Putamen (tissue), 1 donor: ENCODE measurements around the gene HOXB6.

ENCODE experiments used
- DNase-seq: peaks from one replicate; pipeline ENCODE4 v3.0.0-alpha.2; 2016; ENCODE audit warnings: low spot score

Gene HOXB6

GRCh38 chr17:48565925-48566710, 38.7 kb downstream of the HOXB6 start:
- DNase-seq = no peak

DNA sequence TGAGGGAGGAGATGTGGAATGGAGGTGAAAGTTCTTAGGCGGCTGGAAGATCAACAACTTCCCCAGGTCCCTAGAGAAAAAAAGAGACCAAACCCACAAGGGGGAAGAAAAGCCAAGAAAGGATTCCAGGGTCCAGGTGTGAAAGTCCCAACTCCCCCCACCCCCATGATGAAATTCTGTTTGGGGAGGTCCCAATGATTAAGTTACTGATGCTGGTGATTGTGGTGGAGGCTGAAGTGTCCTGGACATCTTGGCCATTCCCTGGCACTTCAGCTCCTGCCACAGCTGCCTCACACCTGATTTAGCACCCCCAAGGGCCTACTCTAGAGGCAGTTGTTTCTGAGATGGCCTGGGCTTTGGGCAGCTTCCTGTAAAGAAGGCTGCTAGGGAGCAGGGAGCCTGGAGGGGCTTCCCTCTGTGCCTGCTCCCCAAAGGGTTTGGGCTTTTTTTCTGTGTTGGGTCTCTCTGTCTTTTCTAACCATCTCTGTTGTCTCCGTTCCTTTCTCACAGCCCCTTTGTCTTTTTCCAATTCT, 39.7 kb downstream of the HOXB6 start:
- no peak for DNase-seq

- no peak for DNase-seq
Measured at GRCh38 chr17:48564188-48565021, 40.4 kb downstream of the HOXB6 start.

- no peak for DNase-seq
Measured at GRCh38 chr17:48563867-48564187, 41.0 kb downstream of the HOXB6 start.

DNA sequence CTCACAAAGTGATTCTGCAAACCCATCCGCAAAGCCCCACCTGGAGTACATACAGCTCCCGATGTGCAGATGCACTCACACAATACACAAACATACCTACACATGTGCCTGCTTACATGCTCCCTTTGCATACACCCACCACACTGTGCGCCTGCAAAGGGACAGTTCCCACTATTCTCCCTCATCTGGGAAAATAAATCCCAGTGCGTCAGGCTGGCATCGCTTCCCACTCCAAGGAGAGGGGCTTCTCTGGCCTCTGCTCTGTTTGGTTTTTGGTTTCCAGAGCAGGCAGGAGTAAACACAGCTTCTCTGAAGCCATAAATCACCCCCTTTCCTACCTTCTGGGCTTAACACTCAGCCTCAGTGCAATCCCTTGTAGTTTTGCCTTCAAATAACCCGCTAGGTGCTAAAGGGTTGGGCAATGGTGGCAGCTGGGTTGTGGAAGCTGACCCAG, 41.4 kb downstream of the HOXB6 start:
- no peak for DNase-seq

DNA sequence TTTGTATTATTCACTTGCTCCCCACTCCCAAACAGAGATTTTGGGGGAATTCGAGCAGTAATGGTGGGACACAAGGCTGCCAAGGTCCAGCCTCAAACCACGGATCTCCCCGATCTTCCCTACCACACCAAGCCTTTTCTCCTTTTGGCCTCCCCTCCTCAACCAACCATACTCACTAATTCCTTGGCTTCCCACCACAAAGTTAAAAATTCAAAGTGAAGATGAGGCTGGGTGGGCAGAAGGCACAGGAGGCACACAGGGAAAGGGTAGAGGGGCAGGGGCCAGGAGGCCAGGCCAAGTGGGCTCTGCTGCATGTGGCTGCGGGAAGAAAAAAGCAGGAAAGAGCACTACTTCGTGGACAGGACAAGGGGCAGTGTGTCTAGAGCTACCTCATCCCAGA, 41.9 kb downstream of the HOXB6 start:
- no peak for DNase-seq

- DNase-seq = no peak
Measured at GRCh38 chr17:48561884-48562810, 42.6 kb downstream of the HOXB6 start.

DNA sequence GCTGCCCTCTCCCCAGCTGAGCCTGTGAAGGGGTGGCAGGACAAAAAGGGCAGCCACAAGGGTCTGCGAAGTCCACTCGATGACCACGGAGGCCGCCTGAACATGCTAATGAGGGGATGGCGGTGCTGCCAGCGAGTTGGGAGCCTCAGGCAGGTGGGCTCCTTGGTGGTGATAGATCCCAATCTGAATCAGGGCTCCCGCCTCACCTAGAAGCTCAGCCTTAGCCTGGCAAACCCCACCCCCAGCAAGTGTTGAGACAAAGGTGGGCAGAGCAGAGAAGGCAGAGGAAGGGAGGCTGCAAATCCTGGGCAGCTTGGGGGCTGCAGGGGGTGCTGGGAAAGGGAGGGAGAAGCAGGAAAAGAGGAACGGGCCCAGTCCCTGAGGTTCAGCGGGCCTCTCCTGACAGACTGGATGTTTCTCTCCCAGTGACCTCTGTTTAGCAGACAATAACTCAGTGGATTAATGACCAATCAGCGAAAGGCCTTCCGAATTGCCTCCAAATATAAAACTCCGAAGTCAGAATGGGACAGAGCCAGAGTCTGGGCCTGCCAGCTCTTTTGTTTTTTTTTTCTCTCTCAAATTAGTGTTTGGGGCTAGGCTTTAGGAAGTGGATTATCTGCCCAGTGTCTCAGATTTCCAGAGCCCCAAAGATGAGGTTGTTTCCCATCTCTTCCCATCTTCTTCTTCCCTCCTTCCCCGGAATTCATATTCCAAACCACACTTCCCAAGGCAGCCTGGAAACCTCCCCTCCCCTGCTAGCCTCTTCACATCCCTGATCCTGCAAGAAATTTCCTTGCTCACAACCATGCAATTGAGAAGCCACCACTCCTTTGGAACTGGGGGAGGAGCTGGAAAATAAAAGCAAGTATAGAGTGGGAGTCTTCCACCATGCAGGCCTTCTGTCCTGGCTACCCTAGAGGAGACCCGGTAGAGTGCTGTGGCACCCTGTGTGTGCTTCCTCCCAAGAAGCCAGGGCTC, 44.7 kb downstream of the HOXB6 start:
- no peak for DNase-seq

DNA sequence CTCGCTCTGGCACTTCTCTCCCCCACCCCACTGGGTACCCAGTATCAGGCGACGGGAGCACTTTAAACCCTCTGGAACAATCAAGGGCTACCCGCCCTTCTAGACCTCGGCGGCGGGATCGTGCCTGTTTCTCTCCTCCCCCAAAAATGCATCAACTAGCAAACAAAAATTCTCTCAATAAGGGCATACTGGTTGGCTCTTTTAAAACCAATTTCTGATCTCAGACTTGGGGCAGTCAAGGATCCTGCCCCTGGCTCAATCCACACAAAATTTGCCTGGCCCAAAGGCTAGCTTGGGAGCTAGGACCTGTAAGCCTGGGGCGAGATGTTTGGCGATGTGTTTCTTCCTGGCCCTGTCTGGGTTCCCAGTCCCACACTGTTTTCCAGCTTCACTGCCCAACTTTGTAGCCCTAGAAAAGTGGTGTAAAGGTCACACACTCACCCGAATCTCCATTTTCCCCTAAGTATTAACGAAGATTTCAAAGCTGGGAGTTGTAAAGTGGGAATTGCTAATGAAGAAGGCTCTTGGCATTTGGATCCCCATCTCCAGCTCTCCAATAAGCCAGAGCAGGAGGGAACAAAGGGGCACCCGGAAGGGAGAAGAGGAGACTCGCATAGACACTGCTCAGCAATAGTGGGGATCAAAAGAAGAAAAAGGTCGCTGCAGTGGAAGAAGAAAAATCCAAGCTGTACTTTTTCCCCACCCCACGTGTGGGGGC, 45.5 kb downstream of the HOXB6 start:
- no peak for DNase-seq

DNA sequence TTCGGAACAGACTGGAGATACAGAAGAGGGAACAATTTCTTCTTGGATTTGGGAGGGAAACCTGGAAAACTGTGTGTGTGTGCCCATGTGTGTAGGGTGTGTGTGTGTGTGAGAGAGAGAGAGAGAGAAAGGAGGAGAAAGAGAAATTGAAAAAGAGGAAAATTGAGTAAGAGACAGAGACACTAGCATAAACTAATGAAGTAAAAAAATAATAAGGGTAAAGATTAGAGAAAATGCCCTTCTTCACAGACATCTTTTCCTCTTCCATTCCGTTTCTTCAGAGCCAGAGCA, 46.0 kb downstream of the HOXB6 start:
- DNase-seq = no peak

DNA sequence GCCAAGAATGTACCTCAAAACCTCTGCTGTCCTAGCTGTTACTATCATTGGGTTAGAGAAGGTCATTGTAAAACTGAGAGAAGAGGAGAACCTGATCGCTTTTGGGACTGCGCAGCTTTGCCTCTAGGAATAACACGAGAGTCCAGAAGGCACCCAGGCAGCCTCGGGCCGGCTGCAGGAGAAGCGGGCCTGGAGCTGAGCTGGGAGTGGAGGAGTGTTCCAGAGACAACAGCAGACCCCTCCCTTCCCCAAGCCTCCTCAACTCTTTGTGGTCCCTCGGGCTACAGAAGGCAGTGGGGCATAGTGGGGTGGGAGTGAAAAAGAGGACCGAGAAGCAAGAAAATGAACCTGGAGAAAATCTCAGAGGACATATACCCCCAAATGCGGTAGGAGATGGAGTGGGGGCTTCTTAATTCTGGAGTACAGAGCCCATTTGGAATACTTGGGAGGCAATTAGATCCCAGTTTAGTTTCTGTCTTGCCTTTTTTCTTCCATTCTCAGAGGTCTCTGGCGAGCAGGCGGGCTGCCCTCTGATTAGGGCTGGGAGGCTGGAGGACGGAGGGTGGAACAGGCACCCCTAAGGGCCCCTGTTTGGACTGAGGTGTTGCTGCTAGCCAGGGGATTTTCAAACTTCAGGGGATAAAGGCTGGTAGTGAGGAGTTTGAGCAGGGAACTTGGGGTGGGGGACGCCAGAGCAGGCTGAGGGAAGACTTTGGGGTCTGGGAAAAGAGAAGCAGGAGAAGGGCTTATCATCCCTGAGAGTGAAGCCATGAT, 46.5 kb downstream of the HOXB6 start:
- DNase-seq = no peak

GRCh38 chr17:48556576-48557401, 48.0 kb downstream of the HOXB6 start:
- DNase-seq = no peak

DNA sequence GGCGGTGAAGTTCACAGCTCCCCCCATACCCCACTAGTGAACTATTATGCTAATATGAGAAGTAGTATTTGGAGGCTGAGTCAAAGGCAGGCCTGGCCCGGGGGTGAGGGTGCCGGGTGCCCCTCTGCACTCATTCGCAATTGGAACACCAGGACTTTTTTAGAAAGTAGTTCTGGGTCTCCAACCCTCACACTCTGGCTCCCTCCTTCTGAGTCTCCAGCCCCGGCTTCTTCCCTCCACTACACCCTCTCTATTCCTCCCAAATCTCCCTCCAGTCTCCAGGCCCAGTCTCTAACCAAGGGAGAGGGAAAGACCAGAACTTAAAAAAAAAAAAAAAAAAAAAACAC, 48.6 kb downstream of the HOXB6 start:
- no peak for DNase-seq

DNA sequence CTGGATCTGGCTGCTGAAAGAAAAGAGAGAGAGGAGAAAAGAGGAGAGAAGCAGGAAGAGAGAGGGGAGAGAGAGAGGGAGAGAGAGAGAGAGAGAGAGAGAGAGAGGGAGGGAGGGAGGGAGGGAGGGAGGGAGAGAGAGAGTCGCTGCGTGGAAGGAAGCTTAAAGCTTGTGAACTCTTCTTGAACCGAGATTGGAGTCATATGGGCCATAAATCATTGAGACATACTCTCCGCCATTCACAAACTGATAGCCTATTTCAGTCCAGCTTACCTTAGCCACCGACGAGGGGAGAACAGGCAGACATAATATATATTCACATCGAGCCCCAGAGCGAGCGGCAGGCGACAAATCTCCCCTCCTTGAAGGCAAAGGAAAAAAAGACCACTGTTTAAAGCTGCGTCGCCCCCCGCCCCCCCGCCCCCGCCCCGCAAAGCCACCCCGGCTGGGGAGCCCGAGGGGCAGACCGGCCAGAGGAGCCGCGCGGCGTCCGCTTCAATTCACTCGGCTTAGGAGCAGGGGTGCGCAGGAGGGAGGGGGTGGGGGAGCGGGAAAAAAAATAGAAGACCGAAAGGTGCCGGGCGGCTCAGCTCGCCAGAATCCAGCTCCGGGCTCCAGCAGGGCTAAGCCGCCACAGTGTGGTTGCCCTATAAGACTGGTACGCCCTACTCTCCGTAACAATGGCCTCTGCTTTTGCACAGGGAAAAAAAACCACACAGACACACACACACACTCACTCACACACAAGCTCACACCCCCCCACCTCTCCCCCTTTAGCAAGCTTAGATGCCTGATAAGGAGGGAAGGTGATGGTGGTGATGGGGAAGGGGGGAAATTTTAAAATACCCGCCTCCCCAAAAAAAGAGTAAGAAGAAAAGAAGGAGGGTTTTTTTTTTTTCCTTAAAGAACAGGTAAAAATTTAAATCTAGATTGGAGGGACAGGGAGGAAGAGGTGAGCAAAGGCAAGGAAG, 49.2 kb downstream of the HOXB6 start:
- no peak for DNase-seq

DNA sequence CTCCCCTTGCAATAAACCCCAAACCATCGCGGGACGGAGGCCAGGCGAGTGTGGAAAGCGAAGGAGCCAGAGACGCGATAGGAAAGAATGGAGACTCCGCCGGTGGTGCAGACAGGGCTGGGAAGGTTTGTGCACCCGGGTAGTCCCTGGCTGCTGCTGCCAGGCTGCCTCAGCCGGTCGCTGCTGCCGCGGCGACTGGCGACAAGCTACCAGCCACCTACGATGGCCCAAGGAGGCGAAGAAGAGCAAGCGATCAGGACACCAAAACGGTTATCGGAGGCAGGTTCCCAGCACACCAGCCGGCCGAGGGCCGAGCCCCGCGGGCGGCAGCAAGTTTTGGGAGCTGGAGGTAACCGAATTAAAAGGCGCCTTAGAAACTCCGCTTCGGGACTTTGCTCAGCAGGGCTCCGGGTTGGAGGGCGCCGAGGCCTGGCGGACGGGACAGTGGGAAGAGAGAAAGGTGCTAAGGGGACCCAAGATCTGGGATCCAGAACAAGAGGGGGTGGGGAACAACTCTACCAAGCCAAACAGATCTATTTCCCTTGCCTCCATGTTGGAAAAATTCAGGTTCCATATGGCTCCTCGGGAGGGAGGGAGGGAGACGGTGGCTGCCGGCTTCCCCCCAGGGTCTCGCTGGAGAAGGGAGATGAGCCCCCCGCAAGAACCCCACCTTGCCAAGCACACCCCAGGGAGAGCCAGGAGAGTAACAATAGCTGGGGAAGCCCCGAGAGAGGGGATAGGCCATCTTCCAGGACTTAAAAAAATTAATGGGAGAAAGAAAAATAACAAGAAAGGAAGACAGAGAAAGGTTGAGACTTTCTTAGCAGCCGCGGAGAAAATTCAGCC, 50.2 kb downstream of the HOXB6 start:
- no peak for DNase-seq

GRCh38 chr17:48553826-48554225, 51.0 kb downstream of the HOXB6 start:
- no peak for DNase-seq

DNA sequence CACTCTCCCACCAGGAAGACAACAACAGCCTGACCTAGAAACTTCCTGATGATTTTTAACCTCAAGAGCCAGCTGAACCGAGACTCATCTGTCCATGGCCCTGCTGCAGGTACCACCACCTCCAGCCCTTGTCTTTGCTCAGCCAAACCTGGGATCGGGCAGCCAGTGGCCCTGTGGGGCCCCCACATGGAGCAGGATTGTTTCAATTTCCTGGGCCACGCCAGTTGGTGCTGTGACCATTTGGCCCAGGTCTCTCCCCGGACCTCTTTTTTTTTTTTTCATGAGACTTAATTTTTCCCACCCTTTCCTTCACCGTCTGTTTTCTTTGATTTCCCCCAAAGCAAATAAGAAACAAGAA, 51.6 kb downstream of the HOXB6 start:
- no peak for DNase-seq
